Activated CD8-positive, alpha-beta memory T cell treated with anti-CD3 and anti-CD28 coated beads for 4 hours (primary cell): ENCODE measurements around the gene GPR180.
"Not testable (repeated sequence)": the region's sequence is repeated elsewhere in the genome, so short reads cannot be mapped to it uniquely, and the experiment has no call there.

Source experiments
- DNase-seq, 2 donors: peaks; one replicate each; pipeline ENCODE4 v3.0.0-alpha.2; 2020; ENCODE audit warnings: low read depth in 2 of 2

GPR180 gene

GRCh38 chr13:94596575-94596971, 5.1 kb upstream of the GPR180 start:
- no peak for DNase-seq

DNA sequence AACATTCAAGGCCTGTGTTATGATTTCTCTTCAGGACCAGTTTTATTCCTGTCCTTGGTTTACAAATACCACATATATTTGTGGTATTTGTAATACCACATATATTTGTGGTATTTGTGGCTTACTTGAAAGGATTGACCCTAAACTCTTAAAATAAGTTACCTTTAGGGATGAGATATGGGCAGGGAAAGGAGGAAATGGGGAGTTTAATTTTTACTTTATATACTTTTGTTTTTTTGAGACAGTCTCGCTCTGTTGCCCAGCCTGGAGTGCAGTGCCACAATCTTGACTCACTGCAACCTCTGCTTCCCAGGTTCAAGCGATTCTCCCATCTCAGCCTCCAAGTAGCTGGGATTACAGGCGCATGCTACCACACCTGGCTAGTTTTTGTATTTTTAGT, 3.4 kb upstream of the GPR180 start:
- no peak for DNase-seq

- DNase-seq, result no peak
These were observed 1.8 kb upstream of the GPR180 start for GRCh38 chr13:94599877-94600276.

- DNase-seq, result no peak
These were observed 810 bp downstream of the GPR180 start for GRCh38 chr13:94602467-94602866.

DNA sequence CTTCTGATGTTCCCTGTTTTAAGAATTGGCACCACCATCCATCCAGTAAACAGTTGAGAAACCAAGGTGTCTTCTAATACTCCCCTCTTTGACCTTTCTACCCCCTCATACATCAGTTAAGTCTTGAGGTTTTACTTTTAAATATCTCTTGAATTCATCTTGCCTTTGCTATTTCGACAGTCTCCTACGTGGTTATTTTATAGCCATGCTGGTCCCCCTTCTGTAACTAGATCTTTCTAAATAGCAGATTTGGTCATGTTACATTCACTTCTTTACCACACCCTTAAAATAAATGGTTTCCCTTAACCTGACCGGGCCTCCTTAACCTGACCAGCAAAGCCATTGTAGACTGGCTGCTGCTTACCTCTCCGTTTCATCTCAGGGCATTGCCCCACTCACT, 5.4 kb downstream of the GPR180 start:
- DNase-seq, result no peak

GRCh38 chr13:94607939-94608338, 6.3 kb downstream of the GPR180 start:
- DNase-seq, result no peak

DNA sequence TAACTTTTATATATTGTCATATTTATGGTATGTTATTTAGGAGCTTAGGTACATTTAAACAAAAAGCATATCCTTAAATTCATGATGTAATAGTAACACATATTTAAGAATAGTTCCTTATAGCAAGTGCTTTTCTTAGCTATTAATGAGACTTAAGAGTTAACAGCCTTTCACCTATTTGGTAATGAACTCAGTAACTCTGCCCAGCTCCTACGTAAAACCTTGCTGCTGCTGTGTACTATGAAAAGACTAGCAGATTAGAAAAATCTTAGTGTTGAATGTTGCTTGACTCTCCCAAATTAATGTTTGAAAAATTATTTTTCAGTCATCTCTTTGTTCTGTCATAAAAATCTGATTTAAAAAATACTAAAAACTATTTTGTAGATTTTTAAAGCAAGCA, 6.9 kb downstream of the GPR180 start:
- no peak for DNase-seq

- DNase-seq, result no peak
These were observed 7.5 kb downstream of the GPR180 start for GRCh38 chr13:94609196-94609595.

DNA sequence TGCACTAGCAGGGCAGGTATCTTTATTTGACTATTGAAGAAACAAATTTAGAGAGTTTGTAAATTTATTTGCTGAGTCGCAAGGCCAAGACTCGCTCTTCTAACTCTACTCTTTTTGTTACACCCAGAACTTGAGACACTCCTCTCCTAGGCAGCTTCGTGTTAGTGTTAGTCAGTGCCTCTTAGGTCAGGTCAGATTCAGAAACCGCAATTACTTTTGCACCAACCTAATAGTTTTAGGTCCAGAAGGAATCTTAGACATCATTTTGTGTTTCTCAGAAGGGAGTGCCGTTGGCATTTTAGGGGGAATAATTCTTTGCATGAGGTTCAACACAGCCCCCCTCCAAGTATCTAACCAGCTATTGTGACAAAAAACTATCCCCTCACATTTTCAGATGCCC, 8.8 kb downstream of the GPR180 start:
- DNase-seq, result no peak

DNA sequence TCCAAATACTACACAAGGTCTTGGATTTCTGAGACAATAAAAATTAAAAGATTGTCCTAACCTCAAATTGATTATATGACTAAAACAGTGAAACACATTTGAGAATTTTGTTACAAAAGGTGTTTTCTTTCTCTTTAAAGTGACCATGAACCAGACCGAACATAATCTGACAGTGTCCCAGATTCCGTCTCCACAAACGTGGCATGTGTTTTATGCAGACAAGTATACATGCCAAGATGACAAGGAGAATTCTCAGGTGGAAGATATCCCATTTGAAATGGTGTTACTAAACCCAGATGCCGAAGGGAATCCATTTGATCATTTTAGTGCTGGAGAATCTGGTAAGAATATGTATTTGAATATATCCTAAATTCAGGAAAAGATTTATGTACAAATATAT, 10.4 kb downstream of the GPR180 start:
- DNase-seq, result no peak

- no peak for DNase-seq
These were observed 11.4 kb downstream of the GPR180 start for GRCh38 chr13:94613051-94613450.

DNA sequence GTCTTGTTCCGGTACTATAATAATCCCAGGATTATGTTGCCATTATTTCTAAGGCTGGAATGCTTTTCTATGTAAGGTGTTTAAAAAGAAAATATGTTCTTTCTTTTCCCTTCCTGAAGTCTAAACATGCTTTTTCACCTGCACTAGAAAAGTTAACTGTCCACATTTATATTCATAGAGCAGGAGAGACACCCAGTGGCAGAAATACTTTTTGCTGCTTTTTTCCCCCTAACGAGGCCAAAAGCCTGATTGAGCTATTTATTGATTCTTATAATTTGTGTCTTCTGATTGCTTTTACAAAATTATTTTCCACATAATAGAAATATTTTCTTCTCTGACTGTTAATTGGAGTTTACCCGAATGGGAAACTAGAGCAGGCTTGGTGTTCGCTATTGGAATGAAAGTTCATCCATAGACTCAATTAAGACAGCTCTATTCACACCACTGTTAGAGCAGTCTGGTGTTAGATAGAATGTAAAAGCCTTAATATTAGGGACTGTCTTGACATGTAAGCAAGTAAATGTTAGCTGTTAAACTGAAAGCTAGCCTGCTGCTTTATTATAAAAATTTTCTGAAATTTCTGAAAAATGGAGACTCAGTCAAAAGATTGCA, 15.8 kb downstream of the GPR180 start:
- DNase-seq, result no peak

DNA sequence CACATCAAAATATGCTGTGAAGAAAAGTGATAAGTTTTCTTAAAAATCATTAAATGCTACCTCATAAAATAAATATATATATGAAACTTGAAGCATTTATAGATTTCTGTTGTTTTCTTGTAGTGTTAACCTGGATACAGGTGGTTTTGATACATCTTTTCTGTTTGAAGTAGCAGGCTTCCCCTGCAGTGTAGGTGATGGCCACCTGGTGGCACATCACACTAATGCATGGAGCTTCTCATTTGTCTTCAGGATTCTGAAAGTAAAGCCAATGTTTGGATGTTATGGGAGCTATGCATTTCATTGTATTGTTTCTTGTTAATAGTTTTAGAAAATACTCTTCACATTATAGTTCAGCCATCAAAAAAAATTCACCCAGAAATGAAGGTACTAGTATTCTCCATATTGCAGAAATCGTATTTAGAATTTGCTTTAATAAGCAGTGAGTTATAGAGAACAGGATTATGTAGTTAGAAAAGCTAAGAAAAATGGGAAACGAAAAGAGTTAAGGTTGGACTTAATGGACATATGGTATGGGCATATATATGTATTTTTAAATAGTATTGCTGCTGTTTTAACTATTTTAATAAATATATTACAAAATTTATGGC, 18.7 kb downstream of the GPR180 start:
- DNase-seq, result no peak

DNA sequence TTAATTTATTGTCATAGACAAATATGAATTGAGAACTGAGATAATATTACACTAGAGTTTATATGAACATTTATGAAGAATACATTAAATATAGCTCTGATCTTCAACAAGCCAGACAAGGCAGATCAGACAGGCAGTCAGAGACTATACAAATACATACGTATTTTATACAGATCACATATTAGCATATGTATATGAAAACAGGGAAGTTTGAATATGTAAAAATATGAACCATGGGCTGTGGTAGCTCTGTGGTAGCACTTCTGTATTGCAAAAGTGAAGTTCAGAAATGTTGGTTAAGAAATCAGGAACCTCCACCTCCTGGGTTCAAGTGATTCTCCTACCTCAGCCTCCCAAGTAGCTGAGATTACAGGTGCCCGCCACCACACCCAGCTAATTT, 20.7 kb downstream of the GPR180 start:
- no peak for DNase-seq

DNA sequence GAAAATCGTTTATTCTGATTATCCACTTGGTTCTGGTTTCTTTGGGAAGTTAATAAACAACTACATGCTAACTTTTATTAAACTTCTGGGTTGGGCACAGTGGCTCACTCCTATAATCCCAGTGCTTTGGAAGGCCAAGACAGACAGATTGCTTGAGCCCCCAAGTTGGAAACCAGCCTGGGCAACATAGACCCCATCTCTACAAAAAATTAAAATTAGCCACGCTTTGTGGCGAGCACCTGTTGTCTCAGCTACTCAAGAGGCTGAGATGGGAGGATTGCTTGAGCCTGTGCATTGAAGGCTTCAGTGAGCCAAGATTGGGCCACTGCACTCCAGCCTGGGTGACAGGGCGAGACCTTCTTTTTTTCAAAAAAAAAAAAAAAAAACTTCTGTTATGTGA, 21.7 kb downstream of the GPR180 start:
- no peak for DNase-seq

DNA sequence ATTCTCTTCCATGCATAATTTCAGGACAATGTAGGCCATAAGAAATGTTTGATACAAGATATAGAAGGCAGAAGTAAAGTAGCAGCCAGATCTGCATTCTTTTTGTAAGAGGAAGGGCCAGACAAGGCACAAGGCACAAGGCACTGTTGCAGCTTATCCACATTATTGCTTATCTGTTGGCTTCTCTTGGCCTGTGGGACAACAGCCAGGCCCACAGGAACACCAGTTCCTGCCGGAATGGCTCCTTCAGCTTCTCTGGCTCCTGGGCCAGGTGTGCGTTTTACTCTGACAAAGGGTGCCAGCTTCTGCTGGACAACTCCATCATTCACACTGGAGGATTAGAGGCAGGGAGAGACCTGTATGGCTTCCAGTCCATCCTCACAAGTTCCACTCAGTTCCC, 29.2 kb downstream of the GPR180 start:
- no peak for DNase-seq

DNA sequence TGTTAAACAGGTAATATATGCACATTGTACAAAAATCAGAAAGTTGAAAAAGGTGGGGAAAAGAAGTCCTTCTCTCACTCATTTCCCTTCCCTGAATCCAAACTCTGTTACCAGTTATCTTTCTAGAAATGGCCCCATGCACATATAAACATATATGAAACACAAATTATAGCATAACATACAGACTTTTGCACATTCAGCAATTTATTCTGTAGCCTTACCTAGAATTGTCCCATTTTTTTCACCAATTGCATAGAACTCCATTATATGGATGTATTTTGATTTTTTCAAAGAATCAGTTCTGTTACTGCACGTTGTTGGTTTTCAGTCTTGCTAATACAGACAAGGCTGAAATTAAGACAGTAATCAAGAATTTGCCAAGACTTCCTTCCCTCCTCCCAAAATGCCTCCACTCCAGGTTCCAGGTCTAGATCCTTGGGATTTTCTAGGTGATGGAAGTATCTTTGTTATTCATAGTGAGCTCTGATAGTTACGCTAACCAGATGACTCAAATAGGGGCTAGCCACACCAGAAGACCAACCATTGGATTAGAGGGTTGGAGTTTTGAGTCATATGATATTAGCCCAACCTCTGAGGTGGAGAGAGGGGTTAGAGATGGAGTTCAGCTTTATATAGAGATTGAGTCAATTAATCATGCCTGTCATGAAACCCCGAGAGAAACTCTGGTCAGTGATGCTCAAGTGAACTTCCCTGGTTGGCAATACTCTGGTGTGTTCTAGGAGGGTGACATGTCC, 30.7 kb downstream of the GPR180 start:
- no peak for DNase-seq

- not testable (repeated sequence) for DNase-seq
These were observed 34.4 kb downstream of the GPR180 start for GRCh38 chr13:94636096-94636495.

DNA sequence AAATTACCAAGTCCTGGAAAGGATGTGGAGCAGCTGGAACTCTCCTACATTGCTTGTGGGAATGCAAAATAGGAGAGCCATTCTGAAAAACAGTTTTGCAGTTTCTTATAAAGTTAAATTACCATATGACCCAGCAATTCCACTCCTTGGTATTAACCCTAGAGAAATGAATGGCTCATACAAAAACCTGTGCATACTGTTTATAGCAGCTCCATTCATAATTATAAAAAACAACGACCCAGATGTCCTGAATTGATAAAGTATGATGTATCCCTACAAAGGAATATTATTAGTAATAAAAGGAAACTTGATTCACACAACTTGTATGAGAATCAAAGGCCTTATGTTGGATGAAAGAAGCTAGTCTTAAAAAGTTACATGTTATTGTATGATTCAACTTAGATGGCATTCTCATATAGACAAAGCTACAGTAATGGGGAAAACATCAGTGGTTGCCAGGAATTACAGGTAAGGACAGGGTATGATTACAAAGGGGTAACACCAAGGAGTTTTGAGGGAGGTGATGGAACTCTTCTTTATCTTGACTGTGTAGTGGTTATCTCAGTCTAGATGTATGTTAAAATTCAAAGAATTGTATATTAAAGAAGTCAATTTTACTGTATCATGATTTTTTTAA, 35.4 kb downstream of the GPR180 start:
- DNase-seq, result no peak

DNA sequence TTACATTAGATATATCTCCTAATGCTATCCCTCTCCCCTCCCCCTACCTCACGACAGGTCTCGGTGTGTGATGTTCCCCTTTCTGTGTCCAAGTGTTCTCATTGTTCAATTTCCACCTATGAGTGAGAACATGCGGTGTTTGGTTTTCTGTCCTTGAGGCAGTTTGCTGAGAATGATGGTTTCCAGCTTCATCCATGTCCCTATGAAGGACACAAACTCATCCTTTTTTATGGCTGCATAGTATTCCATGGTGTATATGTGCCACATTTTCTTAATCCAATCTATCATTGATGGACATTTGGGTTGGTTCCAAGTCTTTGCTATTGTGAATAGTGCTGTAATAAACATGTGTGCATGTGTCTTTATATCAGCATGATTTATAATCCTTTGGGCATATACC, 36.0 kb downstream of the GPR180 start:
- not testable (repeated sequence) for DNase-seq

DNA sequence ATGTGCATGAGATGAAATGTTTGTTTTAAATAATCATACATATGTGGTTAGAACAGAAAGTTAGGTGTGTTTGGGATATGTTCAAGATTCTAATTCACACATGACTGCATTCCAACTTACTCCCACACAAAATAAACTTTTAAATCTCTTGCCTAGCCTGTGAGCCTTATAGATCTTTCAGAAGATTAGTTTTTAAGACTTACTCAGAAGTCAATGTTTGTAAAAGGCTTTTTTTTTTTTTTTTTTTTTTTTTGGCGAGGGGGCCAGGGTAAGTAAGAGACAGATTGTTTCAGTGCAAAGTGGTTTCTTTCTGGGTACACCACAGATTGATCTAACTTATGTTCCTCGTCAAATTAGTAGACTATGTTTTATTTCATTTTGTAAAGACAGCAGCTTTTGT, 39.1 kb downstream of the GPR180 start:
- DNase-seq, result no peak

- no peak for DNase-seq
These were observed 39.8 kb downstream of the GPR180 start for GRCh38 chr13:94641409-94641941.

- DNase-seq, result no peak
These were observed 45.2 kb downstream of the GPR180 start for GRCh38 chr13:94646904-94647303.
